Measurements from ENCODE around the gene MED9. TPM values are rescaled to one million over a fixed set of nuclear protein-coding genes. Genes with fewer than 3 reads are reported as not detected.

MED9 gene
- polyA plus RNA-seq, 1 of the 3 experiments (the other 2 are of a cell fraction) = 10.1 TPM

- Histone ChIP-seq H4K20me1 (ENCODE audit: insufficient read depth) (no peaks in the 10 kb centered on the region), H3K9ac (no peak overlapping the region), H3K79me2 (ENCODE audit: insufficient read depth) (no peaks in the 10 kb centered on the region), H3K4me1 (ENCODE audit: control insufficient read depth in 1 of 2, insufficient read depth in 2 of 2, low read depth in 1 of 2, low read length in 1 of 2) (peaks cover 0 to 19% of the 10 kb centered on the region in 2 experiments; a peak in 1 of 4 replicates), H3K27ac (ENCODE audit: low read depth in 2 of 2, low read length in 1 of 2) (no peak overlapping the region), H3K4me3 (ENCODE audit: low read depth in 2 of 2, low read length in 1 of 2) (no peak overlapping the region), H2AFZ (ENCODE audit: low read depth) (no peak overlapping the region), H3K27me3 (ENCODE audit: insufficient read depth) (no peaks in the 10 kb centered on the region), H3K4me2 (no peak overlapping the region), H3K9me3 (no peaks in the 10 kb centered on the region), H3F3A (replicated peaks; ENCODE audit: insufficient read depth) (no peaks in the 10 kb centered on the region), H3K9me2 (no peaks in the 10 kb centered on the region), H3K36me3 (replicated peaks in 1 of 2; ENCODE audit: control insufficient read depth in 1 of 2, insufficient read depth in 2 of 2, low read length in 1 of 2) (no peaks in the 10 kb centered on the region)
- ChIA-PET CTCF (no interaction called here), POLR2A (no interaction called here)
- no peak for DNase-seq
- 89% methylated on average over 21 of the region's 21 CpGs for WGBS (ENCODE audit: low lambda C conversion rate)
- TF ChIP-seq YY1 (IDR thresholded peaks at IDR 0.05; ENCODE audit: low read depth) (no peak), RFX5 (IDR thresholded peaks at IDR 0.05; ENCODE audit: low read length) (no peak), GATA2 (CRISPR knock-in tag; IDR thresholded peaks at IDR 0.05) (no peak), TAF1 (IDR thresholded peaks at IDR 0.05; ENCODE audit: borderline replicate concordance, low read depth, low read length) (no peak), GABPA (IDR thresholded peaks at IDR 0.05; ENCODE audit: low read depth) (no peak)
Measured at GRCh38 chr17:17502741-17503565, 26.2 kb downstream of the MED9 start.

- H3F3A ChIP-seq (replicated peaks; ENCODE audit: insufficient read depth) = no peaks in the 10 kb centered on the region
- H3K36me3 ChIP-seq (replicated peaks in 1 of 2; ENCODE audit: control insufficient read depth in 1 of 2, insufficient read depth in 2 of 2, low read length in 1 of 2) = no peaks in the 10 kb centered on the region
- no peaks in the 10 kb centered on the region for H4K20me1 ChIP-seq (ENCODE audit: insufficient read depth)
- CTCF ChIA-PET = no interaction called here
- no peak overlapping the region for H3K4me2 ChIP-seq
- no peaks in the 10 kb centered on the region for H3K27me3 ChIP-seq (ENCODE audit: insufficient read depth)
- H3K9ac ChIP-seq = no peak overlapping the region
- no peak overlapping the region for H3K27ac ChIP-seq (ENCODE audit: low read depth in 2 of 2, low read length in 1 of 2)
- H3K79me2 ChIP-seq (ENCODE audit: insufficient read depth) = no peaks in the 10 kb centered on the region
- H3K9me3 ChIP-seq = no peaks in the 10 kb centered on the region
- DNase-seq = no peak
- H2AFZ ChIP-seq (ENCODE audit: low read depth) = no peak overlapping the region
- POLR2A ChIA-PET = no interaction called here
- 84% methylated on average over 6 of the region's 7 CpGs for WGBS (ENCODE audit: low lambda C conversion rate)
- TF ChIP-seq FOXJ3 (CRISPR knock-in tag; IDR thresholded peaks at IDR 0.05) = no peak
- TF ChIP-seq RFX5 (IDR thresholded peaks at IDR 0.05; ENCODE audit: low read length) = no peak
- H3K4me3 ChIP-seq (ENCODE audit: low read depth in 2 of 2, low read length in 1 of 2) = no peak overlapping the region
- H3K9me2 ChIP-seq = no peaks in the 10 kb centered on the region
- peaks cover 0 to 20% of the 10 kb centered on the region in 2 experiments; a peak in 1 of 4 replicates for H3K4me1 ChIP-seq (ENCODE audit: control insufficient read depth in 1 of 2, insufficient read depth in 2 of 2, low read depth in 1 of 2, low read length in 1 of 2)
Measured at GRCh38 chr17:17503566-17504130, 26.8 kb downstream of the MED9 start.

GRCh38 chr17:17504341-17505140 lies 27.7 kb downstream of the MED9 start:
- no peak overlapping the region for H2AFZ ChIP-seq (ENCODE audit: low read depth)
- H3K9ac ChIP-seq = no peak overlapping the region
- POLR2A ChIA-PET = no interaction called here
- no peaks in the 10 kb centered on the region for H4K20me1 ChIP-seq (ENCODE audit: insufficient read depth)
- H3K27ac ChIP-seq (ENCODE audit: low read depth in 2 of 2, low read length in 1 of 2) = no peak overlapping the region
- H3K4me1 ChIP-seq (ENCODE audit: control insufficient read depth in 1 of 2, insufficient read depth in 2 of 2, low read depth in 1 of 2, low read length in 1 of 2) = peaks cover 0 to 20% of the 10 kb centered on the region in 2 experiments; a peak in 1 of 4 replicates
- H3K4me3 ChIP-seq (ENCODE audit: low read depth in 2 of 2, low read length in 1 of 2) = no peak overlapping the region
- no peak overlapping the region for H3K4me2 ChIP-seq
- no peaks in the 10 kb centered on the region for H3K27me3 ChIP-seq (ENCODE audit: insufficient read depth)
- 82% methylated on average over 9 of the region's 20 CpGs for WGBS (ENCODE audit: low lambda C conversion rate)
- H3K9me2 ChIP-seq = no peaks in the 10 kb centered on the region
- no peak for DNase-seq
- H3K79me2 ChIP-seq (ENCODE audit: insufficient read depth) = no peaks in the 10 kb centered on the region
- H3F3A ChIP-seq (replicated peaks; ENCODE audit: insufficient read depth) = no peaks in the 10 kb centered on the region
- no peaks in the 10 kb centered on the region for H3K36me3 ChIP-seq (replicated peaks in 1 of 2; ENCODE audit: control insufficient read depth in 1 of 2, insufficient read depth in 2 of 2, low read length in 1 of 2)
- no peaks in the 10 kb centered on the region for H3K9me3 ChIP-seq
- CTCF ChIA-PET = interaction anchor here (1.8 to 3.3 kb wide), 3 partner anchors 8 to 150 kb away, joined by 8 to 32 read pairs (median 14); partner anchors contain the start of gene RASD1
- TF ChIP-seq ELF1 (IDR thresholded peaks at IDR 0.05) = no peak
- TF ChIP-seq PBX3 (IDR thresholded peaks at IDR 0.05) = no peak
- TF ChIP-seq FOXJ3 (CRISPR knock-in tag; IDR thresholded peaks at IDR 0.05) = no peak
- no peak for TF ChIP-seq TEAD4 (IDR thresholded peaks at IDR 0.05; ENCODE audit: borderline replicate concordance, insufficient read depth)
- no peak for TF ChIP-seq NFIC (IDR thresholded peaks at IDR 0.05; ENCODE audit: borderline replicate concordance)
- TF ChIP-seq MXI1 (IDR thresholded peaks at IDR 0.05; ENCODE audit: low read depth, low read length) = no peak
- no peak for TF ChIP-seq FOXM1 (IDR thresholded peaks at IDR 0.05; ENCODE audit: low read depth)
- no peak for TF ChIP-seq RFX5 (IDR thresholded peaks at IDR 0.05; ENCODE audit: low read length)
- TF ChIP-seq CTCF (IDR thresholded peaks at IDR 0.05) = no peak
- no peak for TF ChIP-seq SMC3 (IDR thresholded peaks at IDR 0.05; ENCODE audit: low read depth, low read length)
- TF ChIP-seq EZH2phosphoT487 (IDR thresholded peaks at IDR 0.05; ENCODE audit: borderline replicate concordance, low read depth) = no peak
- no peak for TF ChIP-seq MAX (IDR thresholded peaks at IDR 0.05; ENCODE audit: low read depth)
